GM19324 (cell line): ENCODE results near the gene ARPC1B.

ENCODE experiments used
- ATAC-seq: cut with Tn5 transposase; IDR thresholded peaks from one replicate; pipeline ENCODE4 v1.9.1; 2021; ENCODE audit warnings: mild to moderate bottlenecking, moderate library complexity; ENCODE audit not compliant: unreplicated experiment, low FRiP score

The ARPC1B gene

DNA sequence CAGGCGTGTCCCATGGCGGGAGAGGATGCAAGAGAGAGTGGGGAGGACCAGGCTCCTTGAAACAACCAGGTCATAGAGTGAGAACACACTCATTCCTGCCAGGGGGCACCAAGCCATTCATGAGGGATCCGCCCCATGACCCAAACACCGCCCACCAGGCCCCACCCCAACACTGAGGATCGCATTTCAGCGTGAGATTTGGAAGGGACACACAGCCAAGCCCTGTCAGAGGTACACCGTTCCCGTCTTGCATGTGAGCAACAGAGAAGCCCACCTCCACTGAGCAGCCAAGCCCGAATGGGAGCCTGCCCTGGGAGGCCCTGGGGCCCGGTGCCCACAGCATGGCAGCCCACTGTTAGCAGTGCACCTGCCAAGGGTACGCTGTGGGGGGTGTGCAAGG lies 7.9 kb upstream of the ARPC1B start:
- ATAC-seq = no peak

DNA sequence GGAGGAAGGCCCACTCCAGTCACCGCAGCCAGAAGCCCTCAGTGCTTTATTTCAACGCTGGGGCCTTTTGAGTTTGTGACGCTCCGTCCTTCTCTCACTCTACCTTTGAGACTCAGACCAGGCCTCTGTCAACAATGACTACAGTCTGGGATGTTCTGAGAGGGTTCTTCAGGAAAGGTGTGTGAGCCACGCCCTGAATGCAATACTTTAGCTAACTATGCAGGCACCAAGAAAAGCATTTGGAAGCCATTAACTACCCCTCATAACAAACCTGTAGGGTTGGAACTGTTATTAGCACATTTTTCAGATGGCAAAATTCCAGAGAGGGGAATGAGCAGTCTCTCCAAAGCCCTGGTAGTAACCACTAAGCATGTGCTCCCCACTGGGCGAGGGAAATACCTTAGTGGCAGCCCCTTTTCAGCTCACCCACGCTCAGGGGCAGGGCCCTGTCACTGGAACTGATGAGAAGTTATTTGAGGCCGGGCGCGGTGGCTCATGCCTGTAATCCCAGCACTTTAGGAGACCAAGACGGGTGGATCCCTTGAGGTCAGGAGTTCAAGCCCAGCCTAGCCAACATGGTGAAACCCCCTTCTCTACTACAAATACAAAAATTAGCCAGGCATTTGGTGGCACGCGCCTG lies 5.7 kb upstream of the ARPC1B start:
- no peak for ATAC-seq

DNA sequence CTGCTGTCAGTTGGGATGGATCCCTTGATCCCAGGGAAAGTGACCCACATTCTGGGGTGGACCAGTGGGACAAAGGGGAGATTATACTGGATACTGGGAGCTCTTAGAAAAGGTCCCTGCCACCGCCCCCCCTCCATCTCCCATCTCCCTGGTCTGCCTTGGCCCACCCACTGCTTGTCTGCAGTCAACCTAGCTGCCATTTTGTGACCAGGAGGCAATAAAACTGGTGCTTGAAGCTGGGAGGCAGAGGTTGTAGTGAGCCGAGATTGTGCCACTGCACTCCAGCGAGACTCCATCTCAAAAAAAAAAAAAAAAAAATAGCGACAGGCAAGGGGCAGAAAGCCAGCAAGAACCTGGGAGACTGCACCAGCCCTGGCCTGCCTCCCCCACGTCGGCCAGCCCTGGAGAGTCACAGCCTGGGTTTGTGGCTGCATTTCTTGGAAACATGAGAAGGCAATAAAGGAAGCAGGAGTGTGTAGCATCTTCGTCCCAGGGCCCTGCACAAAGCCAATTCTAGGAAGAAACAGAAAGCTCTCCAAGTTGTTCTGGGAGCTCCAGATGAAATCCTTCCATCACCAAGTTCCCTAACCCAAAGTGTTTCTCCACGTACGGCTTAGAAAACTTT lies 4.7 kb upstream of the ARPC1B start:
- no peak for ATAC-seq

DNA sequence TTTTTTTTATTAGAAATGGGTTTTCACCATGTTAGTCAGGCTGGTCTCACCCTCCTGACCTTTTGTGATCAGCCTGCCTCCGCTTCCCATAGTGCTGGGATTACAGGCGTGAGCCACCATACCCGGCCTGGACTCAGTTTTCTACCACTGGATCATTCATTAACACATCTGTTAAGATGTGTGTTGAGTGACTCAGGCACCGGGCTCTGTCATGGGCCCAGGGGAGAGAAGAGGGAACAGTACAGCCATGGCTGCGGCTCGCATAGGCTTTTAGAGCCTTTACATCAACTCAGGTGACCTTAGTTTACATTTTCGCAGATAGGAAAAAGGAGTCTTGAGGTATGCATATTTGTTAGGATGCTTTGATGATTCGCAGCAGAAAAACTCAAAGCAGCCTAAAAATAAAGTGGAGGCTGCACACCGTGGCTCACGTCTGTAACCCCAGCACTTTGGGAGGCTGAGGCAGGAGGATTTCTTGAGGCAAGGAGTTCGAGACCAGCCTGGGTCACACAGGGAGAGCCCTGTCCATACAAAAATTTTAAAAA lies 3.1 kb upstream of the ARPC1B start:
- ATAC-seq = no peak

DNA sequence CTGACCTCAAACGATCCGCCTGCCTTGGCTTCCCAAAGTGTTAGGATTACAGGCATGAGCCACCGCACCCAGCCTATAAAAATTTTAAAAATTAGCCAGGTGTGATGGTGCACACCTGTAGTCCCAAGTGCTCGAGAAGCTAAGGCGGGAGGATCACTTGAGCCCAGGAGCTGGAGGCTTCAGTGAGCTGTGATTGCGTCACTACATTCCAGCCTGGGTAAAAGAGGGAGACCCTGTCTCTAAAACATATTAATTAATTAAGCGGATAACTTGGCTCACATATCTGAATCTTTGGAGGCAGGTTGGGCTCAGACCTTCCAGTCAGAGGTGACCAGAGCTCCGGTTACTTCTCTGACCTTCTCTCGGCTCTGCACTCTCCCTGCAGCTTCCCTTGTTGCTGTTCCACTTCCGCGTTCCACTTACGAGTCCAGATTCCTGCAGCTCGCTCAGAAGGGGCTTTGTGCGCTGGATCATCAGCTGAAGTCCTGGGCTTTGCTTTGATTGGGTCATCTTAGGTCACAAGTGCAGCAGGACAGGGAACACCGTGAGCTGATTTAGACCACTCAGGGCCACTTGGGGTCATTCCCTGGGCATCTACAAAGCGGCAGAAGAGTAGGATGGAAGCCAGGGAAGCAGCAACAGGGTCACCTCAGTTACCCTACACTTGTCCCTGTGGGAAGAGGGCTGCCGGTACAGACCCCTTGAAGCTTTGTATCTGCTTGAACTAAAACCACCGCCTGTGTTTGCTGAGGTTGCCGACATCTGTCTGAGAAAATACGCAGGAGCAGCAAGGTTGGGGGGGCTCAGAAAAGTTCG lies 2.0 kb upstream of the ARPC1B start:
- ATAC-seq = no peak

DNA sequence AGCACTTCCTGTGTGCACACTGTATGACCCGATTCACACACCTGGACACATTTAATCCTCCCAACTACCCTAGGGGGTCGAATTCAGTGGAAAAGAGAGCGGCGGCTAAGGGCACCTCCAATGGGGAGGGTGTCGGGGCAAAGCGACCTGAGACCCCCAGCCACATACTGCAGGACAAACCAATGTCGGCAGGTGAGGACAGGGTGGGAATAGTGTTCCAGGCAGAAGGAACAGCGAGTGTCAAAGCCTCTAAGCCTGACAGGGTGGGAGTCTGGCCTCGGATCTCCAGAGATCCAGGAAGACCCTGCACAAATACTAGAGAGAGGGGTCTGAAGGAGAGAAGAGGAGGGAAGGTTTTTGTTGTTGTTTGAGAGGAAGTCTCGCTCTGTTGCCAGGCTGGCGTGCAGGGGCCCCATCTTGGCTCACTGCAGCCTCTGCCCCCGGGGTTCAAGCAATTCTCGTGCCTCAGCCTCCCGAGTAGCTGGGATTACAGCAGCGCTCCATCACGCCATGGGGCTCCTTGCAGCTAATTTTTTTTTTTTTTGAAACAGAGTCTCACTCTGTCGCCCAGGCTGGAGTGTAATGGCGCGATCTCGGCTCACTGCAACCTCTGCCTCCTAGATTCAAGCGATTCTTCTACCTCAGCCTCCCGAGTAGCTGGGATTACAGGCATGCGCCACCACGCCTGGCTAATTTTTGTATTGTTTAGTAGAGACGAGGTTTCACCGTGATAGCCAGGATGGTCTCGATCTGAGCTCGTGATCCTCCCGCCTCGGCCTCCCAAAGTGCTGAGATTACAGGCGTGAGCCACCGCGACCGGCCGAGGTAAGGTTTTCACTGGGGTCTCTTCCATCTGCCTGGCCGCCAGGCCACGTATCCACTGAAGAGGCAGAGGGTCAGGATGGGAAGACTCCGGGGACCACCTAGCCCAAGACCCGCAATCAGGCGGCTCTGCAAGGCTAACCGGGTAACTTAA lies 1.2 kb upstream of the ARPC1B start:
- no peak for ATAC-seq

DNA sequence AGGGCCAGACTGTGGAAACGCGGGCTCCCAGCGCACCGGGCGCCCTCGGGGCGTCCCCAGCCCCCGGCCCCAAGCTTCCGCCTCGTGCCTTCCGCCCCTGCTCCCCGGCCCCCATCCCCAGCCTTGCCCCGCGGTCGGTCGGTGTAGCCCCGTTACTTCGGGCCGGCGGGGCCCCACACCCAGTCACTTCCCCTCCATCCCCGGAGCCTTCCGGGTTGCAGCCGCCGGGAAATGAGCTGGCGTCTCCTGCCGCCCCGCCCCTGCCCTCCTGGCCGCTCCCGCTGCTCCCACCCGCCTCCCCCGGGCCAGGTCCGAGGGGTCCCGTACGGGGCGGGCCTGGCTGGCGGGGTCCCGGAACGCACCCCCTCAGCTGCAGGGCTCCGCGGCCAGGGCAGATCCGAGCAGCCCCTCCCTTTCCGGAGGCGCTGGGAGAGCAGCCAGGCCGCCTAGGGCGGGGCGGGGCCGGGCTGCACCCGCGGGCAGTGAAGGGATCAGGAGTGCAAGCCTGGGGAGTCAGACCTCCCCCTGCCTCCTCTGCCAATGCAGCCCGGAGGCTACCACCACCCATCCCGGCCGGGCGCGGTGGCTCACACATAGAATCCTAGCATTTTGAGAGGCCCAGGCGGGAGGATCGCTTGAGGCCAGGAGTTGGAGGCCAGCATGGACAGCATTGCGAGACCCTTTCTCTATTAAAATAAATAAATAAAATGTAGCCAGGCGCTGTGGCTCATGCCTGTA lies 709 bp downstream of the ARPC1B start:
- ATAC-seq = peak; percentile 48

DNA sequence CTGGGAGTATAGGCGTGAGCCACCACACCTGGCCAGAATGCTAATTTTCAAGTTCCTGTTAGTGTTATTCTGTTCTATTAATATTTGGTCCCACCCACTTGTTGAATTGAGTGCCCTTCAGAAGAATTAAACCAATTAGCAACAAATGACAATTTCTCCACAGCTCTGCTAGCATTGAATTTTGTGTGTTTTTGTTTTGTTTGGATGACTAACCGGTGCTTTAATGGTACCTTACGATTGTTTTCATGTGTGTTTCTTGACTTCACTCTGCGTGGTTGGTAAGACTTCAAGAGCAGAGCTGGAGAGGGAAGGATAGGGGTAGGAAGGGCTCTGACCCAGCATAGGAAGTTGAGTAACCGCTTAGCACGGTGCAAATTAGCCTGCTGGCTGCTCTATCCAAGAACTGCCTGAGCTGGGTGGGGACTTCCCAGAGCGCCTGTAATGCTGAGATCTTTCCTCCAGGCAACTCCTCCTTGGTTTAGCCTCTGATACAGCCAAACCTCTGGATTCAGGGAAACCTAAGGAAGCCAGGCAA lies 4.6 kb downstream of the ARPC1B start:
- ATAC-seq = no peak

DNA sequence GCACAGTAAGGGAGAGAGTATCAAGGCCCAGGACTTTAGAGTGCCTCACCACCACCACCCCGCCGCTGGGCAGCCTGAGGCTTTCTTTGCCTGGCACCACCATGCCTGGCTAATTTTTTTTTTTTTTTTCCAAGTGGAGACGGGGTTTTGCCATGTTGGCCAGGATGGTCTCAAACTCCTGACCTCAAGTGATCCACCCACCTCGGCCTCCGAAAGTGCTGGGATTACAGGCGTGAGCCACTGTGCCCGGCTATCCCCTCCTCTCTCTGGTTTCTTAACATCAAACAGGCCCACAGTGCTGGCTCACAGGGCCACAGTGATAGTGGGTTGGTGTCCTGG lies 5.1 kb downstream of the ARPC1B start:
- peak; percentile 7 for ATAC-seq

DNA sequence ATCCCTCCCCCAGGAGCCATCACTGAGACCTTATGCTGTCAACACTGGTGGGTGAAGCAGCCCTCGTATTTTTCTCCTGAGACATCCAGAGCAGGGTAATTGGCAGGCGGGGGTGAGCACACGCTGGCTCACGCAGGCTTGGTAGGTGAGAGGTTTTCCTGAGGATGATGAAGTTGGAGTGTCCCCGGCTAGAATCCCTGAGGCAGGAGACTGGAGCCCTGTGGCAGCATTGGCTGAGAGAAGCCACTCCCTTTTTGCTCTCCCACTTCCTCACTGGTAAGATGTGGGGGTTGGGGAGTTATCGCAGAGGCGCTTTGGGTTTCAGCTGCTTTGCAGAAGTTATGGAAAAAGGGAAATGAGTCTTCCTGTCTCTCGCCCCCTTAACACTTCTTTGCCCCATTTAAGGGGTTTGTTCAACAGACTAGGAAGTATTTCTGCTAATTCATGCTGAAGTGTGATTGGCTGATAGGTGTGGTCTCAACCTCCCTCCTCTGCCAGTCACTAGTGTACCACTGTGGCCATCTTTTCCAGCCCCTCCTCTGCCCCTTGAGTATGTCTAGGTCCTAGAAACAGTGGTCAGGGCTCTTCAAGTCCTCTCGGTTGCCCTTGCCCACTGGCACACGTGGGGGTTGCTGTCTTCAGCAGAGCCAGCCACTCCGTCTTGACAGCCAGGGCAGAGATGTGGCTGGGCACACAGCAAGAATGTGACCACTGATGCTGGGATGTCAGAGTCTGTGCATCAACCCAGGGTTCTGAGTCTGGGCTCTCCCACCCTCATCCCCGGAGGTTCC lies 5.7 kb downstream of the ARPC1B start:
- ATAC-seq = peak; percentile 35

DNA sequence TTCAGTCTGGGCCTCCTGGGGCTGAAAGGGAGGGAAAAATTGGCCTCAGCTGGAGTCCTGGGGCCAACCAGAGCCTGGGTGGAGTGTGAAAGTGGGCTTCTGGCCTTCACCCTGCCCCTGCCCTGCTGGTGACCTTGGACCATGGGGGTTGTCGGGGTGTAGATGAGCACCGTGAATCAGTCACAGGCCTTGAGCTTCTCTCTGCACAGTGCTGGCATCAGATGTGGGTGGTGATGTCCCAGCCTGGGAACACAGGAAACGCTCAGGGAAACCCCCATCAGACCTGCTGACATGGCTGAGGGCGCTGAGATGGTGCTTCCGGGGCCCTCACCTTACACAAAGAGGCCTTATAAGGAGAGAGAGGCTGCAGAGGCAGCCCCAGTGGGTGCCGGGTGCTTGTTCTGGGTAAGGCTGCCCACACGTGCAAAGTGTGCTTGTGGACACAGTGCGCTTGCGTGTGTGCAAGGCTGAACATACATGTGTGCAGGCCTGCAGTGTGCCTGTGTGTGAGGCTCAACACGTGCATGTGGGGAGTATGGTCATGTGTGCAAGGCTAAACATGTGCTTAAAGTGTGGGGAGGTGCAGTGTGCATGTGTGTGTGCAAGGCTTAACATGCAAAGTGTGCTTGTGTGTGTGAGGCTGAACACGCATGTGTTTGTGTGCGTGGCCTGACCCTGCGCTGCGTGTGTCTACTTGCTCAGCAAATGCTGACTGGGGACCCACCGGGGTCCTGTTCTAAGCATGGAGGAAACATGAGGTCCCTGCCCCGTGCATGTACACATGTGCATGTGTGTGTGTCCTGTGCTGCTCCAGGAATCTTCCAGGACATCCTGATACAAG lies 6.5 kb downstream of the ARPC1B start:
- peak; percentile 65 for ATAC-seq

DNA sequence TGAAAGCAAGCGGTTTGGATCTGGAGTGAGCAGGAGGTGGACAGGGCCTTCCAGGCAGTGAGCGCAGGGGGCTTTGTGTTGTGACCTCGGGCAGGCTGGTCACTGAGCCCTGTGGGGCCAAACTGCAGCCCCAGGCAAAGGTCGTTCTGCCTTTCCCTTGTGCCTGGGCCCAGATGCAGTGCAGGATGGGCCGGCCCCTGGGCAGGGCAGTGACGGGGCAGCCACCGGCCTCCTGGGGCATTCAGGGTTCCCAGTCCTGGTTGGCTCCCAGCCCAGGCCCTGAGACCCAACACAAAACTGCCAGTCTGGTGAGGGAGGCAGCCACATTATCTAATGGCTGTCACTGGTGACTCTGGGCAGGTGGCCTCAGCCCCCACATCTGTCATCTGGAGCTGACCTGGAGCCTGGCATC lies 7.1 kb downstream of the ARPC1B start:
- ATAC-seq = no peak

DNA sequence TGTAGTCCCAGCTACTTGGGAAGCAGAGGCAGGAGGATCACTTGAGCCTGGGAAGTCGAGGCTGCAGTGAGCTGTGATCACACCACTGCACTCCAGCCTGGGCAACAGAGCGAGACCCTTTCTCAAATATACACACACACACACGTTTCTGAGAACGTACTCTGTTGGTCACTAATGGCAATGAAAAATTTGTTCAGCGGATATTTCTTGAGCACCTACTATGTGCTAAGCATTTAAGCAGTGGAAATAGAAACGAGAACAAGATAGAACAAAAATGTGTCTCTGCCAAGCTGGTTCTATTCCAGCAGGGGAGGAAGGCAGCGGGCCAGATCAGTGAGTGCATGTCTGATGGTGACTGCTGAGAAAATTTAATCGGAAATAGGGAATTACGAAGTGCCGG lies 8.7 kb downstream of the ARPC1B start:
- ATAC-seq = no peak

DNA sequence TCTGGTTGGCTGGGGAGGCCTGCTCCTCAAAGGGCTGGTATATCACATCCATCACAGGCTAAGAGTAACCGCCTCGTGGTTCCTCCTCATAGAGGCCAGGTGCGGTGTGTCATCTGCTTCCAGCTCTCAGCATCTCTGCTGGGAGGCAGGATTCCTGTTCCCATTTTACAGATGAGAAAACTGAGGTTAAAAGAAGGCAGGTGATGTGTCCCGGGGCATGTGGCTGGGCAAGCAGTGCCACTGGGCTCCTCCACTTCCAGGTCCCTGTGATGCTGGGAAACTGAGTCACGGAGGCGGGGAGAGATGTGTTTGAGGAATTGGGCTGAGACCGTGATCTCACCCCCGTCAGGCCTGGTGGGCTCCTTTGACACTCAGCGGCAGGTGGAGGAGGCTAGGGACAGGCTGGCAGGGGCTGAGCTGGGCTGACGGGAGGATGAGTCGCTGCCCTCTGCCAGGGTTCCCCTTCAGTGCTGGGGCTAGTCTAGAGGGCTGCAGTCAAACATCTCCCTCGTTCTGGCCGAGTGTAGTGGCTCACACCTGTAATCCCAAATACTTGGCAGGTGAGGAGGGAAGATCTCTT lies 9.4 kb downstream of the ARPC1B start:
- ATAC-seq = no peak

DNA sequence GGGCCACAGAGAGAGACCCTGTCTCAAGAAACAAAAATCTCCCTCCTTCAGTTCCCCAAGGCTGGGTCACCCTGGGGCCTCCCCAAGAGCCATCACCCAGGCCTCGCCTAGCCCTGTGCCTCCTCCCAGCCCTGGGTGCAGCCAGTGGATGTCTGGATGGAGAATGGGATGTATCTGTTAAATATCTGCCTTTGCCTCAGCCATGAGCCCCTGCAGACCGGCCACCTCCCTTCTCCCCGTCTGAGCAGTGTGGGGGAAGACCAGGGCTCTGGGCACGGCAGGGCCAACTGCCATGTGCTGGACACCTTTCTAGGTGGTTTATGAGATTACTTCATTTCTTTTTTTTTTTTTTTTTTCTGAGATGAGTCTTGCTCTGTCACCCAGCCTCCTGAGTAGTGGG lies 10.0 kb downstream of the ARPC1B start:
- no peak for ATAC-seq

DNA sequence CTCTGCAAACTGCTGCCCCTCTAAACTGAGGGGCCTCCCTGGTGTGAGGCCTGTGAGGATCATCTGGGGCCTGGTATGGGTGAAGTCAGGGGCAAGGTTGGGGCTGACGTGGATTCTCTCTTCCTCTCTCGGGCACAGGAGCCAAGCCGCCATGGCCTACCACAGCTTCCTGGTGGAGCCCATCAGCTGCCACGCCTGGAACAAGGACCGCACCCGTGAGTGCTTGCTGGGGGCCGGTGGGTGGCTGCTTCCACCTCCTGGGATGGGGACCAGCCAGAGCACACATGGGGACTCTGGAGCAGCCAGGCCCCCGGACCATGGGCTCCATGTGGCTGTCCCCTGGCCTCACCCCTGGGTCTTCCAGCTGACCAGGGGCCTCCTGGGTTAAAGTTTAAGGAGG lies 11.0 kb downstream of the ARPC1B start:
- no peak for ATAC-seq

DNA sequence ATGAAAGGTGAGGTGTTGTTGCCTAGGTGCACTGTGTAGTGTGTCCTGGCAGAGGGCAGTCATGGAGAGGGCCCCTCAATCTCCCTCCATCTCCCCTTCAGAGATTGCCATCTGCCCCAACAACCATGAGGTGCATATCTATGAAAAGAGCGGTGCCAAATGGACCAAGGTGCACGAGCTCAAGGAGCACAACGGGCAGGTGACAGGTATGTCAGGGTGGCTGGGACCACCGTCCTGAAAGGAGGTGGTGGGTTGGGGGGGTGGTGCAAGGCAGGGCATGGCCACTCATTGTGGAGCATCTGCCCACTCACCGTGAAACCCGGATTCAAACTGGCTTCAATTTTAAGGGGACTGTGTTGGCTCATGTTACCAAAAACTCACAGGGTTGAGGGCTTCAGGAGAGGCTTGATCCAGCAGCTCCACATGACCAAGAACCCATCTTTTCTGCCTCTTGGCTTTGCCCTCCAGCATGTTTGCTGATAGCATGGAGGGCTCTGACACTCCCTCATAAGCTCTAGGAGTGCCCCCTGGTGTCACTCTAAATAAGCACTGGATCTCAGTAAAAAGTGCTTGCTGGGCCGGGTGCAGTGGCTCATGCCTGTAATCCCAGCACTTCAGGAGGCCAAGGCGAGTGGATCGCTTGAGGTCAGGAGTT lies 12.2 kb downstream of the ARPC1B start:
- no peak for ATAC-seq
